NCI-H524 (cell line): ENCODE measurements around the gene ZNF800.
"Not testable (repeated sequence)": the region's sequence is repeated elsewhere in the genome, so short reads cannot be mapped to it uniquely, and the experiment has no call there.

ENCODE experiments used
- DNase-seq, 2 experiments: peaks; one replicate each; lab custom pipeline; 2025; lab: John Stamatoyannopoulos, UW

ZNF800 gene

GRCh38 chr7:127392566-127393367 lies at the start of gene ZNF800:
TSS of gene ZNF800 (minus strand) at chr7:127392708. CDS start at chr7:127391557, 1,151 bp downstream.
- DNase-seq = peak; percentile 70 to 89

DNA sequence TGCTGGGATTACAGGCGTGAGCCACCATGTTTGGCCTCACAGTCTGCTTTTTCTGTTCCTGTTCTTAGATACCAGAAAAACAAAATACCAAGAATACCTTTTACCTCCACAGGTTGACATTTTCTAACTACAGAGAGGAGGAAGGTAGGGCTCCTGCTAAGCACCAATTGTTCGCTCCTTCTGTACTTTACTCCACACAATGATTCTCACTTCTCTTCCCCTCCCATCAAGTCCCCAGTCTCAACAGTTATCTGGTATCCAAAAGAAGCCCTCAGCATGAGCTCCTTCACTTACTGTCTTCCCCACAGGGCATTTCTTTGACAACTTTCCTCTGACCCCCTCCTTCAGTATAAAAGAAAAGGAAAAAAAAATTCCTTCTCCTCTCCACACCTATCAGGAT lies 47.7 kb upstream of the ZNF800 start:
- no peak for DNase-seq

- no peak for DNase-seq
Observed at GRCh38 chr7:127438836-127439235, 46.3 kb upstream of the ZNF800 start.

GRCh38 chr7:127437837-127438236 lies 45.3 kb upstream of the ZNF800 start:
- DNase-seq = no peak

DNA sequence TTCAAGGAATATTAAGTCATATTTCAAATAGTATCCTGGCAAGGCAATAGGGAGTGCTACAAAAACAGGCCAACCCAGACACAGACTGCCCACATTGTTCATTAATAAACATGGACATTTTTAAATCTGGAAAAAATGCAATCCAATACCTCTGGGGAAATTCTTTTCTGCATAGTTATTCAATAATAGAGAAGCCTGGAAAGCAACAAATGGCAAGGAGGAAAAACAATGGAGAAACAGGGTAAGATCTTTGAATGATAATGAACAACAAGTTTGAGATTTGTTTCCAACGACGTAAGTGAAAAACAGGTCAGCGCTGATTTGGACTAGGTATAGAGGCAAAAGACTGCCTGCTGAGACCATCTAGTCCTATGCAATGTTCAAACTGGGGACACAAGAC lies 44.7 kb upstream of the ZNF800 start:
- no peak for DNase-seq

- DNase-seq = not testable (repeated sequence)
Observed at GRCh38 chr7:127429281-127429680, 36.8 kb upstream of the ZNF800 start.

GRCh38 chr7:127419196-127419595 lies 26.7 kb upstream of the ZNF800 start:
- DNase-seq = no peak

DNA sequence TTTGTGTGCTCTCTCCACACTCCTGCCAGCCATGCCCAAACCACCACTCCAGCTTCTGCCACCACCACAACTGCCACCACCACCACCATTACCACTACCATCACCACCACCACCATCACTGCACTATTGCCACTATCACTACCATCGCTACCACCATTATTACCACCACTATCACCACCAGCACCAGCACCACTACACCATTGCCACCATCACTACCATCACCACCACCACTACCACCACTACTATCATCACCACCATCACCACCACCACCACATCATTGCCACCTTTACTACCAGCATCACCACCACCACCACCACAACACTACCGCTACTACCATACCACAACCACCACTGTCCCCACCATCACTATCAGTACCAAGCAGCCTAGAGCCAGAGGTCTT lies 26.0 kb upstream of the ZNF800 start:
- DNase-seq = no peak

- DNase-seq = no peak
Observed at GRCh38 chr7:127417346-127417745, 24.8 kb upstream of the ZNF800 start.

GRCh38 chr7:127415060-127415742 lies 22.7 kb upstream of the ZNF800 start:
- no peak for DNase-seq

- DNase-seq = no peak
Observed at GRCh38 chr7:127413962-127414361, 21.5 kb upstream of the ZNF800 start.

DNA sequence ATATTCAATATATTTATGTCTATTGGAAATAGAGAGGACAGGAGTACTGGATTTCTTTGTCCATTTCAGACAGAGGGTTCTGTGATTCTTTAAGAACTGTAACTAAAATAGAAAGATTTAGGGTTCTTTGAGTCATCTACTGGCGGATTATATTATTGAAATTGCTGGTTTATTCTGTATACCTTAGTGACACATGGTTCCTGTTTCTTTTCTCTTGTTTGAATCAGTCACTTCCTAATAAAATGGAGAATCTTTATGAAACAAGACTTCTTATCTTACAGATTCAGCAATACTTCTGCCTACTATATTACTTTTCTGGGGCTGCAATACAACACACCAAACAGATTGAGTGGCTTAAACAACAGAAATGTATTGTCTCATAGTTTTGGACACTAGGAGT lies 20.8 kb upstream of the ZNF800 start:
- DNase-seq = no peak

DNA sequence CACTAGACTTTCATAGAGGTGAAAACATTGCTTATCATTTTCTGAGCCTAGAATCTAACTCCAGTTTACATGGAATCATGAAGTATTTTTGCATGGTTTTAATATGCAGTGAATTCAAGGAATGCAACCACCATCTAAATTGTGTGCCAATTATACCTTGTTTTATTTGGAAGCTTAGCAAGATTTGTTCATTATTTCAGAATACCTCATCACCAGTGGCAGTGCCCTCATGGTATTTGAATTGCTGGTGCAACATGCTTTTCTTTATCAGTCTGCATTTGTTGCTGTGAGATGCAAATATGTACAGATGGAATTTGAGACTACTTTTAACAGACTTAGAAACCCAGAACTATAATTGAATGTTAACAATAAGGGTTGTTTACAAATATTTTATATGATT lies 18.7 kb upstream of the ZNF800 start:
- DNase-seq = no peak

GRCh38 chr7:127409629-127410028 lies 17.1 kb upstream of the ZNF800 start:
- no peak for DNase-seq

- DNase-seq = no peak
Observed at GRCh38 chr7:127404286-127405072, 12.0 kb upstream of the ZNF800 start.

GRCh38 chr7:127396184-127396583 lies 3.7 kb upstream of the ZNF800 start:
- no peak for DNase-seq

- not testable (repeated sequence) for DNase-seq
Observed at GRCh38 chr7:127395104-127395503, 2.6 kb upstream of the ZNF800 start.

- DNase-seq = peak; percentile 66
Observed at GRCh38 chr7:127393368-127394058, 1.0 kb upstream of the ZNF800 start.

DNA sequence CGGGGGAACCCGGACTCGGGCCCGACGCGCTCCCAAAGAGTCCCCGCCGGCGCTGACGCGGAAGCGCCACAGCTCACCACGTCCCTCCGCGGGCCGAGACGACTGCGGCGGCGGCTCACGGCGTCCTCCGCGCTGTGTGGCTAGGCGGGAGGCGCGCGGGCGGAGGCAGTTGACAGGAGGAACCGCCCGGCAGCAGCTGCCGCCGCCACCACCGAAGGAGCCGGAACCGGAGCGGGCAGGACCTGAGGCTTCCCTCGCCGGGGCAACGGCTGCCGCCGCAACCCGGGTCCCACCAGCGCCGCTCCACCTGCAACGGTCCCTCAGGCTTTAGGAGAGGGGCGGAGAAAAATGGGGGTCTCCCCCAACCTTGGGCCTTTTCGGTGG lies 334 bp downstream of the ZNF800 start:
- peak in 1 of 2 experiments; percentile 38 for DNase-seq

DNA sequence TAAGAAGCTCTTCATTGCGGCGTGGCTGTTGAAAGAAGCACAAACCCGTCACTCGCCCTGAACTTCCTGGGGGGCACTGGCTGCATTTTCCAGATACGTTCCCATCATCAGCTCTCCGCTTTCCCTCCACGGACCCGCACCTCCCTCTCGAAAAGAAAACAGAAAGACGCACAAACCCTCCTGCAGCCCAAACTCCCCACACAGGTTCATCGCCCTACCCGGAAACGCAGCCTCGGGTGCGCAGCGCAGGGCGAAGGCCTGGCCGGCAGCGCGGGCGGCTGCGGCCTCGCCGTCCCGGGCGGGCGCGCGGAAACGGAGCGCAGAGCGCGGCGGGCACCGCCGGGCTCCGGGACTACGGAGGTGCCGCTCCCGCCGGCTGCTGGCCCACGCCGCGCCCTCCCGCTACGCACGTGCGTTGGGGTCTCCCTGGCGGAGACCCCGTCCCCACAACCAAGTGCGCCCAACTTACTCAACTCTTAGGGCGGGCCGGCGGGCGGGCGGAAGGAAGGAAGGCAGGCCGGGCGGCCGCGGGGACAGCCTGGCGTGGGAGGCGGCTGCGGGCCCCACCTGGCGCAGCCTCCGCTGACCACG lies 822 bp downstream of the ZNF800 start:
- DNase-seq = no peak

- DNase-seq = no peak
Observed at GRCh38 chr7:127390817-127391590, 1.5 kb downstream of the ZNF800 start.
